OCI-LY1 (cell line): ENCODE results near the gene BOC.

ENCODE experiments used
- H2AFZ ChIP-seq: fragments of 200-600 bp; sonication (generic), shearing (Covaris generic); 2 replicates; pipeline ENCODE4 v1.6.0; 2014; ENCODE audit warnings: antibody characterized with exemption, mild to moderate bottlenecking, low read length
- H3F3A ChIP-seq: fragments of 200-600 bp; sonication (generic), shearing (Covaris generic); 2 replicates; pipeline ENCODE4 v1.6.0; 2014; ENCODE audit warnings: mild to moderate bottlenecking, antibody characterized with exemption, low read length, moderate library complexity; ENCODE audit not compliant: insufficient read depth
- H3K27ac ChIP-seq: fragments of 200-600 bp; sonication (generic); 2 replicates; pipeline ENCODE4 v1.5.1; 2014; ENCODE audit warnings: low read length, mixed run types, mild to moderate bottlenecking, low read depth; ENCODE audit not compliant: poor library complexity, severe bottlenecking
- H3K27me3 ChIP-seq: fragments of 200-600 bp; sonication (generic); 2 replicates; pipeline ENCODE4 v1.6.0; 2014; ENCODE audit warnings: antibody characterized with exemption, mild to moderate bottlenecking, low read length, moderate library complexity; ENCODE audit not compliant: insufficient read depth
- H3K36me3 ChIP-seq: fragments of 200-600 bp; sonication (generic); 2 replicates; pipeline ENCODE4 v1.6.1; 2014; ENCODE audit warnings: mild to moderate bottlenecking, antibody characterized with exemption, low read length, moderate library complexity, mixed read lengths; ENCODE audit not compliant: insufficient read depth
- H3K4me1 ChIP-seq: fragments of 200-600 bp; sonication (generic); 2 replicates; pipeline ENCODE4 v1.5.1; 2014; ENCODE audit warnings: mild to moderate bottlenecking, low read length, moderate library complexity; ENCODE audit not compliant: insufficient read depth, severe bottlenecking
- H3K4me2 ChIP-seq: fragments of 200-600 bp; sonication (generic), shearing (Covaris generic); 2 replicates; pipeline ENCODE4 v1.6.1; 2014; ENCODE audit warnings: low read length
- H3K4me3 ChIP-seq: fragments of 200-600 bp; sonication (generic); 2 replicates; pipeline ENCODE4 v1.5.1; 2014; ENCODE audit warnings: low read length, low read depth, mild to moderate bottlenecking, mixed read lengths; ENCODE audit not compliant: poor library complexity, severe bottlenecking
- H3K79me2 ChIP-seq: fragments of 200-600 bp; shearing (Covaris generic); 2 replicates; pipeline ENCODE4 v1.6.1; 2016; ENCODE audit warnings: mixed run types, low read length, mixed read lengths; ENCODE audit not compliant: insufficient read depth
- H3K9ac ChIP-seq: fragments of 200-600 bp; sonication (generic), shearing (Covaris generic); 2 replicates; pipeline ENCODE4 v1.6.1; 2014; ENCODE audit warnings: mild to moderate bottlenecking, low read length, mixed read lengths
- H3K9me2 ChIP-seq: fragments of 200-600 bp; sonication (generic), shearing (Covaris generic); 2 replicates; pipeline ENCODE4 v1.6.1; 2014; ENCODE audit warnings: low read depth, mild to moderate bottlenecking, low read length, mixed read lengths
- H3K9me3 ChIP-seq: fragments of 200-600 bp; shearing (Covaris generic); 2 replicates; pipeline ENCODE4 v1.6.1; 2014; ENCODE audit warnings: low read length, mixed read lengths
- H4K20me1 ChIP-seq: fragments of 200-600 bp; sonication (generic), shearing (Covaris generic); 2 replicates; pipeline ENCODE4 v1.6.0; 2016; ENCODE audit warnings: mild to moderate bottlenecking, low read length; ENCODE audit not compliant: insufficient read depth
- CTCF ChIP-seq: fragments of 200-600 bp; sonication (generic), shearing (Covaris generic); IDR thresholded peaks from 2 replicates; pipeline ENCODE4 v1.5.1; 2017; ENCODE audit warnings: mild to moderate bottlenecking, antibody characterized with exemption, low read length, moderate library complexity, mixed read lengths
- EZH2 ChIP-seq: fragments of 200-600 bp; sonication (generic), shearing (Covaris generic); IDR thresholded peaks from 2 replicates; pipeline ENCODE4 v1.8.0; 2017; ENCODE audit warnings: borderline replicate concordance, mixed run types, mild to moderate bottlenecking, antibody characterized with exemption, low read length, moderate library complexity, mixed read lengths

Gene BOC

GRCh38 chr3:113227146-113227545, 15.8 kb downstream of the BOC start:
- H3K4me2 ChIP-seq, result no peak overlapping the region
- no peaks in the 10 kb centered on the region for H3K36me3 ChIP-seq
- no peaks in the 10 kb centered on the region for H3K27me3 ChIP-seq
- TF ChIP-seq CTCF, result no peak
- TF ChIP-seq EZH2, result no peak
- no peak overlapping the region for H3K27ac ChIP-seq
- H3K4me3 ChIP-seq, result no peak overlapping the region
- H3K9ac ChIP-seq, result no peak overlapping the region
- H3F3A ChIP-seq, result no peaks in the 10 kb centered on the region
- no peaks in the 10 kb centered on the region for H3K9me2 ChIP-seq
- H3K9me3 ChIP-seq, result no peaks in the 10 kb centered on the region
- no peaks in the 10 kb centered on the region for H3K79me2 ChIP-seq
- H3K4me1 ChIP-seq, result no peaks in the 10 kb centered on the region
- H4K20me1 ChIP-seq, result no peaks in the 10 kb centered on the region
- H2AFZ ChIP-seq, result no peak overlapping the region

- H3K9me3 ChIP-seq, result no peaks in the 10 kb centered on the region
Observed at GRCh38 chr3:113228498-113229286, 17.3 kb downstream of the BOC start.

GRCh38 chr3:113231391-113231790, 20.0 kb downstream of the BOC start:
- Histone ChIP-seq H3K4me1 (no peaks in the 10 kb centered on the region), H3K9ac (no peak overlapping the region), H4K20me1 (no peaks in the 10 kb centered on the region), H2AFZ (no peak overlapping the region), H3K79me2 (no peaks in the 10 kb centered on the region), H3F3A (no peaks in the 10 kb centered on the region), H3K4me2 (no peak overlapping the region), H3K36me3 (no peaks in the 10 kb centered on the region), H3K9me2 (no peaks in the 10 kb centered on the region), H3K27me3 (no peaks in the 10 kb centered on the region), H3K27ac (no peak overlapping the region), H3K9me3 (no peaks in the 10 kb centered on the region), H3K4me3 (no peak overlapping the region)
- no peak for TF ChIP-seq EZH2
- no peak for TF ChIP-seq CTCF

More at GRCh38 chr3:113228498-113229286, 17.3 kb downstream of the BOC start:
- Histone ChIP-seq H4K20me1 (no peaks in the 10 kb centered on the region), H3K4me3 (no peak overlapping the region), H3K9ac (no peak overlapping the region), H3F3A (no peaks in the 10 kb centered on the region), H3K36me3 (no peaks in the 10 kb centered on the region), H3K79me2 (no peaks in the 10 kb centered on the region), H3K4me2 (no peak overlapping the region), H2AFZ (no peak overlapping the region), H3K27me3 (no peaks in the 10 kb centered on the region), H3K4me1 (no peaks in the 10 kb centered on the region), H3K9me2 (no peaks in the 10 kb centered on the region), H3K27ac (no peak overlapping the region)
- TF ChIP-seq EZH2 (no peak), CTCF (no peak)
